Esophagus muscularis mucosa (tissue), 4 donors: ENCODE measurements around the gene PPP1R10. TPM values are rescaled to one million over a fixed set of nuclear protein-coding genes. Genes with fewer than 3 reads are reported as not detected.

Experiments
- DNase-seq: peaks from one replicate; pipeline ENCODE4 v3.0.0-alpha.2; 2017; ENCODE audit errors: extremely low spot score
- H3K27ac ChIP-seq, 4 donors: fragments of 200-600 bp; sonication (generic); replicated peaks in 1 of 4; 1 replicate in 3 of 4; 2 replicates in 1 of 4; pipeline ENCODE4 v1.5.1; 2016 to 2019; ENCODE audit warnings: mild to moderate bottlenecking in 1 of 4
- H3K27me3 ChIP-seq, 4 donors: fragments of 200-600 bp; sonication (generic); one replicate each; pipeline versions ENCODE4 v1.5.1 to v1.6.0; 2016 to 2019
- H3K36me3 ChIP-seq, 4 donors: fragments of 200-600 bp; sonication (generic); one replicate each; pipeline ENCODE4 v1.5.1; 2016 to 2019
- H3K4me1 ChIP-seq, 4 donors: fragments of 200-600 bp; sonication (generic); one replicate each; pipeline ENCODE4 v1.5.1; 2016 to 2019
- H3K4me3 ChIP-seq, 4 donors: fragments of 200-600 bp; sonication (generic); 1 replicate in 2 of 4; 2 replicates in 2 of 4; pipeline ENCODE4 v1.5.1; 2016 to 2019; ENCODE audit warnings: mild to moderate bottlenecking in 4 of 4, moderate library complexity in 1 of 4
- H3K9me3 ChIP-seq, 4 donors: fragments of 200-600 bp; sonication (generic); 1 replicate in 3 of 4; 2 replicates in 1 of 4; pipeline ENCODE4 v1.5.1; 2016 to 2019
- EP300 ChIP-seq: sonication (generic); formaldehyde crosslinking; IDR thresholded peaks from one replicate; pipeline ENCODE4 v1.6.1; 2017; ENCODE audit warnings: antibody characterized with exemption
- POLR2A ChIP-seq: fragments of 450-650 bp; IDR thresholded peaks from one replicate; pipeline ENCODE4 v1.6.1; 2017; ENCODE audit warnings: antibody characterized with exemption, moderate library complexity, mild to moderate bottlenecking, low read depth
- POLR2AphosphoS5 ChIP-seq, 2 donors: sonication (generic); formaldehyde crosslinking; IDR thresholded peaks; one replicate each; pipeline ENCODE4 v1.6.1; 2017; ENCODE audit warnings: antibody characterized with exemption in 2 of 2
- WGBS: methylation state at CpG from one replicate; pipeline ENCODE4 v1.1.5; 2018; 5-methylcytosine and 5-hydroxymethylcytosine counted together
- intact Hi-C: fragments of 100-400 bp; cut with DNase I; formaldehyde crosslinking; loops from one replicate; pipeline ENCODE4 v1.15.1; 2023
- total RNA-seq, 4 donors: library from RNA; depleted of rRNA; stranded (reverse); fragments of >200 nt; gene quantifications; one replicate each; pipeline versions ENCODE4 v1.1.0 to v1.2.1, GENCODE V29; 2016
- TF ChIP-seq, protein P1 (sequence below), 3 experiments: fragments of 200-600 bp in 2 of 3; fragments of 450-650 bp in 1 of 3; sonication (generic) in 2 of 3; IDR thresholded peaks; one replicate each; pipeline ENCODE4 v1.5.1; 2017 to 2019; ENCODE audit warnings: antibody characterized with exemption in 3 of 3, mild to moderate bottlenecking in 2 of 3, moderate library complexity in 1 of 3

PPP1R10 gene
- total RNA-seq, 4 donors from 2014 or later, result 24.5 to 53.6 (median 37.9) TPM

DNA sequence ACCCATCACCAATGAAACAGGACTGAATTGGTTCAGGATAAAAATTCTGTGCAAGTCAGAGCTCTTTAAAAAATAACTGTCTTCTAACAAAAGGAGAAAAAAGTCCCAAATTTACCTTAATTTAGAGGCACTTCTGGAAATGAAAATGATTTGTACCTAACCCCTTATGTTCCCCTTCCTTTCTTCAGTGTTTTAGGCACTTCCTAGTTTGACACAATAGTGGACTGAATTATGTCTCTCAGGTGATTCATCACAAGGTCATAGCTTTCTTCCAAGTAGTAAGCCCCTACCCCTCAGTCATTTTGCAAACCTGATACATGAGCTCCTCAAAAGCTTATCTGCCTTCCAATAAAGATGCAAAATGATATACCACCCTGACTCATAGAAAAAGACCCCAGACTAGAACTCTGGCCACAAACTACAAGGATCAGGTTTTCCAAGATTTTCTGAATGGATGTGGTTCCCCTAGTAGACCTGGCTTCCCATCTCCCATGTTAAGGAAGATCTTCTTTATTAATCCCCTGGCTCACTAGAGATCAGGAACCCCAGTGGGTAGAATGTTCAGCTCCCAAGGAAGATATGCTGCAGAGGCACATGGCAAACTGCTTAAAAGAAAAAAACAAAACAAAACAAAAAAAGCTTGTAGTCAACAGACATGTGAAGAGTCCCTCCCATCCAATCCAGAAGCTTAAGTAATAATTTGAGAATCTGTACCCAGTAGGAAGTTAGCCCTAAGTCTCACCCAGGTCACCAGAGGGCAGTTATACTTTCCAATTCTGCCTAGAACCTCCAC is 3.6 kb downstream of the PPP1R10 start:
- Histone ChIP-seq H3K9me3 (no peaks in the 10 kb centered on the region), H3K4me3 (peak overlapping the region in 3 of 4 donors; percentile 68 to 84 (median 68)), H3K36me3 (peaks cover 12 to 24% (median 20%) of the 10 kb centered on the region in 4 donors), H3K4me1 (peaks cover 56 to 65% (median 60%) of the 10 kb centered on the region in 4 donors), H3K27ac (peak overlapping the region; percentile 90 to 98 (median 96)), H3K27me3 (no peaks in the 10 kb centered on the region)
- DNase-seq, result no peak
- TF ChIP-seq, protein P1, sequence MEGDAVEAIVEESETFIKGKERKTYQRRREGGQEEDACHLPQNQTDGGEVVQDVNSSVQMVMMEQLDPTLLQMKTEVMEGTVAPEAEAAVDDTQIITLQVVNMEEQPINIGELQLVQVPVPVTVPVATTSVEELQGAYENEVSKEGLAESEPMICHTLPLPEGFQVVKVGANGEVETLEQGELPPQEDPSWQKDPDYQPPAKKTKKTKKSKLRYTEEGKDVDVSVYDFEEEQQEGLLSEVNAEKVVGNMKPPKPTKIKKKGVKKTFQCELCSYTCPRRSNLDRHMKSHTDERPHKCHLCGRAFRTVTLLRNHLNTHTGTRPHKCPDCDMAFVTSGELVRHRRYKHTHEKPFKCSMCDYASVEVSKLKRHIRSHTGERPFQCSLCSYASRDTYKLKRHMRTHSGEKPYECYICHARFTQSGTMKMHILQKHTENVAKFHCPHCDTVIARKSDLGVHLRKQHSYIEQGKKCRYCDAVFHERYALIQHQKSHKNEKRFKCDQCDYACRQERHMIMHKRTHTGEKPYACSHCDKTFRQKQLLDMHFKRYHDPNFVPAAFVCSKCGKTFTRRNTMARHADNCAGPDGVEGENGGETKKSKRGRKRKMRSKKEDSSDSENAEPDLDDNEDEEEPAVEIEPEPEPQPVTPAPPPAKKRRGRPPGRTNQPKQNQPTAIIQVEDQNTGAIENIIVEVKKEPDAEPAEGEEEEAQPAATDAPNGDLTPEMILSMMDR (IDR thresholded peaks at IDR 0.05), result no peak
- TF ChIP-seq POLR2A, result no peak
- no peak for TF ChIP-seq EP300
- TF ChIP-seq POLR2AphosphoS5 (IDR thresholded peaks at IDR 0.05), result no peak
- intact Hi-C loops, result loop anchor here (5.0 kb wide), 1 partner anchor 131 kb away; no protein-coding TSS in a partner anchor

DNA sequence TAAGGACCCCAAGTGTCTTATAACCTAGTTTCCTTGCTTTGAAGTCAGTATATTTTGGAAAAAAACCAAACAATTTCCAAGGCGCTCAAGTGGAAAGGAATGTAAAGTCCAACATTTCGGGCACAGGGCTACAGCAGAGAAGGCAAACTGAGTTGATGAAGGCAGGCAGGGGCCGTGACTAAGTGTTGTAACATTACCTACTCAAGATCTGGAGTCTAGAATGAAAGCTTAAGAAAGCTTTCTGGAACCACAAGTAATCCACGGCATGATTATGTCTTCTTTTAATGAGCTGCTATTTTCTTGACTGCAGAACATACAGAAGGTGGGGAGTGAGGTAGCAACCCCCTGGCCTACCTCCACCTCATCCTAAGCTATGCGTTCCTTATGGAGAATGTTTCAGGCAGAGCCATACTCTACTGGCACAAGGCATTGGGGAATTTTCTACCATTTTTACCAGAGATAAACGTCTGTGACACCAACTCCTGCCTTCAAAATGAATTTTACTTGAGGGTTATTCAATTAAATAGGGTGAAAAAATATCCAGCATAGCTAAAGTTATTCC is 4.3 kb downstream of the PPP1R10 start:
- peak overlapping the region; percentile 90 to 98 (median 96) for H3K27ac ChIP-seq
- no peaks in the 10 kb centered on the region for H3K27me3 ChIP-seq
- H3K4me3 ChIP-seq, result no peak overlapping the region
- 34% methylated on average over 6 of the region's 6 CpGs for WGBS
- H3K4me1 ChIP-seq, result peaks cover 53 to 61% (median 57%) of the 10 kb centered on the region in 4 donors
- intact Hi-C loops, result loop anchor here (5.0 kb wide), 1 partner anchor 130 kb away; no protein-coding TSS in a partner anchor
- TF ChIP-seq, protein P1 (IDR thresholded peaks at IDR 0.05), result no peak
- TF ChIP-seq POLR2AphosphoS5 (IDR thresholded peaks at IDR 0.05) (no peak), EP300 (no peak), POLR2A (no peak)
- H3K36me3 ChIP-seq, result peaks cover 19 to 31% (median 27%) of the 10 kb centered on the region in 4 donors
- no peak for DNase-seq
- H3K9me3 ChIP-seq, result no peaks in the 10 kb centered on the region

DNA sequence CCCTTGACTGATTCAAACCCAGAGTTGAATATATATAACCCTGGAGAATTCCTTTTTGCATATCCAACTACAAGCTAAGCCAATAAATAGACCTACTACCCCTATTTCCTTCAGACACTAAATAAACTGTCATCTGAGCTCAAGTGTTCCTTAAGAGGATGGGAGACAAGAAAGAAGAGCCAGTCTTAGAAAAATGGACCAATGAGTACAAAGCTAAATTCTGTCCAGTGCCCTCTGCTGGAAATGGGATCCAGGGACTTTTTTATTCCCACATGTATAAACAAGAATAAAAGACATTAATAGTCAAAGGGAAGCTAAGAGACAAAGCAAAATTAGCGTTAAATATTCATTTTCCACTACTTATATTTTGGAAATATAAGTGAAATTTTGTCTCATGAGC is 4.8 kb downstream of the PPP1R10 start:
- H3K4me1 ChIP-seq, result peaks cover 53 to 63% (median 57%) of the 10 kb centered on the region in 4 donors
- H3K27ac ChIP-seq, result peak overlapping the region; percentile 90 to 98 (median 96)
- H3K36me3 ChIP-seq, result peaks cover 24 to 36% (median 33%) of the 10 kb centered on the region in 4 donors
- no peak overlapping the region for H3K4me3 ChIP-seq
- 56% methylated on average over 1 of the region's 1 CpG for WGBS
- TF ChIP-seq POLR2A, result no peak
- TF ChIP-seq, protein P1 (IDR thresholded peaks at IDR 0.05), result peak; percentile 18 to 38 (median 19)
- H3K9me3 ChIP-seq, result no peaks in the 10 kb centered on the region
- intact Hi-C loops, result loop anchor here (5.0 kb wide), 1 partner anchor 130 kb away; no protein-coding TSS in a partner anchor
- no peaks in the 10 kb centered on the region for H3K27me3 ChIP-seq
- no peak for DNase-seq

DNA sequence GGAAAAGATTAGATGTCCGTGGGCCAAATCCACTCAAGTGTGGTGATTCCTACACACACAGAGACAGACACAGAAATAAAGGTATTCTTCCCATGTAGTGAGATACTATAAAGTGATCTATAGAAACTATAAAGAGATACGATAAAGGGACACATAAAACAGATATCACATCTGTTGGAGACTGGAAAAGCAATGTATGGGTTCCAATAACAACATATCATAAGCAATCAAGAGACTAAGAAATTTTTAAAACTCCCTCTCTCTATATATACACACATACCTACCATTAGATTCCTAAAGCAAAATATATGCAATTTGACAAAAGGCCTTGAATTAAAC is 5.2 kb downstream of the PPP1R10 start:
- DNase-seq, result no peak
- H3K27ac ChIP-seq, result peak overlapping the region in 3 of 4 donors; percentile 90 to 96 (median 96)
- TF ChIP-seq POLR2A (no peak), POLR2AphosphoS5 (IDR thresholded peaks at IDR 0.05) (no peak), EP300 (no peak)
- TF ChIP-seq, protein P1 (IDR thresholded peaks at IDR 0.05), result no peak
- H3K4me1 ChIP-seq, result peaks cover 53 to 63% (median 57%) of the 10 kb centered on the region in 4 donors
- no peak overlapping the region for H3K4me3 ChIP-seq
- WGBS, result 79% methylated on average over 2 of the region's 2 CpGs
- intact Hi-C loops, result loop anchor here (5.0 kb wide), 1 partner anchor 130 kb away; no protein-coding TSS in a partner anchor
- no peaks in the 10 kb centered on the region for H3K27me3 ChIP-seq
- H3K9me3 ChIP-seq, result no peaks in the 10 kb centered on the region
- peaks cover 28 to 39% (median 36%) of the 10 kb centered on the region in 4 donors for H3K36me3 ChIP-seq
